Thymus (tissue), 11 donors: ENCODE measurements around the gene SORBS2. TPM values are rescaled to one million over a fixed set of nuclear protein-coding genes. Genes with fewer than 3 reads are reported as not detected.

ENCODE experiments used
- DNase-seq, 9 donors: peaks; one replicate each; pipeline ENCODE4 v3.0.0-alpha.2; 2013; ENCODE audit warnings: low spot score in 9 of 9, low read depth in 6 of 9, missing footprints in 1 of 9
- H3K27ac ChIP-seq, 2 donors: one replicate each; pipeline ENCODE4 v1.5.1; 2013; ENCODE audit warnings: control low read depth in 1 of 2, low read depth in 1 of 2, low read length in 1 of 2, mild to moderate bottlenecking in 1 of 2, moderate library complexity in 1 of 2
- H3K27me3 ChIP-seq, 2 donors: one replicate each; pipeline ENCODE4 v1.5.1; 2013; ENCODE audit warnings: low read length in 1 of 2; ENCODE audit not compliant: control insufficient read depth in 2 of 2, insufficient read depth in 1 of 2
- H3K36me3 ChIP-seq, 2 donors: one replicate each; pipeline ENCODE4 v1.5.1; 2013; ENCODE audit warnings: low read length in 1 of 2, mild to moderate bottlenecking in 1 of 2, moderate library complexity in 1 of 2; ENCODE audit not compliant: control insufficient read depth in 2 of 2, insufficient read depth in 2 of 2
- H3K4me1 ChIP-seq, 2 donors: one replicate each; pipeline ENCODE4 v1.5.1; 2013; ENCODE audit warnings: low read length in 2 of 2; ENCODE audit not compliant: control insufficient read depth in 2 of 2, insufficient read depth in 2 of 2
- H3K4me3 ChIP-seq, 2 donors: one replicate each; pipeline ENCODE4 v1.5.1; 2013; ENCODE audit warnings: low read length in 2 of 2, control low read depth in 1 of 2, mild to moderate bottlenecking in 1 of 2
- H3K9me3 ChIP-seq, 2 donors: one replicate each; pipeline ENCODE4 v1.5.1; 2013; ENCODE audit warnings: low read length in 1 of 2, mild to moderate bottlenecking in 1 of 2; ENCODE audit not compliant: control insufficient read depth in 2 of 2, insufficient read depth in 1 of 2
- WGBS: extraction: QIAGEN DNeasy Blood & Tissue Kit; methylation state at CpG from one replicate; pipeline ENCODE4 v1.1.7; 2013; 5-methylcytosine and 5-hydroxymethylcytosine counted together
- polyA plus RNA-seq: library from polyadenylated mRNA; stranded (reverse); fragments of 200-250 nt; gene quantifications from one replicate; pipeline ENCODE4 v1.2.3, GENCODE V29; 2013
- total RNA-seq: library from RNA; stranded (reverse); fragments of 120-200 nt; gene quantifications from one replicate; pipeline ENCODE4 v1.2.4, GENCODE V29; 2013
- donor health status: healthy.

Gene SORBS2
- total and polyA plus RNA-seq, 2 donors, result 13.8 to 78.6 TPM

GRCh38 chr4:185837415-185838103 is 25.6 kb upstream of the SORBS2 start:
- WGBS, result 96% methylated on average over 4 of the region's 4 CpGs
- no peaks in the 10 kb centered on the region for H3K36me3 ChIP-seq
- no peaks in the 10 kb centered on the region for H3K4me1 ChIP-seq
- no peak for DNase-seq
- H3K9me3 ChIP-seq, result no peaks in the 10 kb centered on the region
- H3K27ac ChIP-seq, result no peak overlapping the region
- H3K4me3 ChIP-seq, result no peak overlapping the region
- no peaks in the 10 kb centered on the region for H3K27me3 ChIP-seq

- Histone ChIP-seq H3K27ac (no peak overlapping the region), H3K9me3 (no peaks in the 10 kb centered on the region), H3K36me3 (no peaks in the 10 kb centered on the region), H3K27me3 (no peaks in the 10 kb centered on the region), H3K4me1 (no peaks in the 10 kb centered on the region), H3K4me3 (no peak overlapping the region)
- 92% methylated on average over 7 of the region's 7 CpGs for WGBS
- DNase-seq, result no peak
Observed at GRCh38 chr4:185836241-185837084, 24.5 kb upstream of the SORBS2 start.

GRCh38 chr4:185835814-185836213 is 23.8 kb upstream of the SORBS2 start:
- Histone ChIP-seq H3K27ac (no peak overlapping the region), H3K4me3 (no peak overlapping the region), H3K27me3 (no peaks in the 10 kb centered on the region), H3K4me1 (no peaks in the 10 kb centered on the region), H3K36me3 (no peaks in the 10 kb centered on the region), H3K9me3 (no peaks in the 10 kb centered on the region)
- DNase-seq, result no peak
- WGBS, result 93% methylated on average over 6 of the region's 6 CpGs

GRCh38 chr4:185835336-185835735 is 23.3 kb upstream of the SORBS2 start:
- no peak overlapping the region for H3K27ac ChIP-seq
- H3K9me3 ChIP-seq, result no peaks in the 10 kb centered on the region
- DNase-seq, result no peak
- no peaks in the 10 kb centered on the region for H3K27me3 ChIP-seq
- H3K4me3 ChIP-seq, result no peak overlapping the region
- no peaks in the 10 kb centered on the region for H3K36me3 ChIP-seq
- no peaks in the 10 kb centered on the region for H3K4me1 ChIP-seq
- 98% methylated on average over 4 of the region's 4 CpGs for WGBS

- Histone ChIP-seq H3K27me3 (no peaks in the 10 kb centered on the region), H3K36me3 (no peaks in the 10 kb centered on the region), H3K27ac (no peak overlapping the region), H3K9me3 (no peaks in the 10 kb centered on the region), H3K4me3 (no peak overlapping the region), H3K4me1 (no peaks in the 10 kb centered on the region)
- DNase-seq, result no peak
- 94% methylated on average over 6 of the region's 6 CpGs for WGBS
Observed at GRCh38 chr4:185834778-185835177, 22.8 kb upstream of the SORBS2 start.

- H3K4me1 ChIP-seq, result no peaks in the 10 kb centered on the region
- H3K36me3 ChIP-seq, result no peaks in the 10 kb centered on the region
- WGBS, result 82% methylated on average over 4 of the region's 4 CpGs
- H3K4me3 ChIP-seq, result no peak overlapping the region
- H3K27ac ChIP-seq, result no peak overlapping the region
- no peaks in the 10 kb centered on the region for H3K9me3 ChIP-seq
- DNase-seq, result no peak
- H3K27me3 ChIP-seq, result no peaks in the 10 kb centered on the region
Observed at GRCh38 chr4:185834088-185834487, 22.1 kb upstream of the SORBS2 start.

GRCh38 chr4:185833055-185833598 is 21.1 kb upstream of the SORBS2 start:
- no peaks in the 10 kb centered on the region for H3K36me3 ChIP-seq
- H3K9me3 ChIP-seq, result no peaks in the 10 kb centered on the region
- H3K4me1 ChIP-seq, result no peaks in the 10 kb centered on the region
- H3K27ac ChIP-seq, result no peak overlapping the region
- no peak for DNase-seq
- H3K4me3 ChIP-seq, result no peak overlapping the region
- no peaks in the 10 kb centered on the region for H3K27me3 ChIP-seq

GRCh38 chr4:185831125-185831815 is 19.3 kb upstream of the SORBS2 start:
- Histone ChIP-seq H3K4me1 (no peaks in the 10 kb centered on the region), H3K27me3 (no peaks in the 10 kb centered on the region), H3K36me3 (no peaks in the 10 kb centered on the region), H3K4me3 (no peak overlapping the region), H3K9me3 (no peaks in the 10 kb centered on the region), H3K27ac (no peak overlapping the region)
- 96% methylated on average over 5 of the region's 5 CpGs for WGBS
- DNase-seq, result no peak
